Stimulated activated naive B cell treated with anti-CD40 and anti-IgM and Interleukin-4, amounts not matched to agents 10 μg/mL and 1 μg/mL and 100 μg/mL, for 72 hours (primary cell): ENCODE measurements around the gene CAD.
"Not testable (repeated sequence)": the region's sequence is repeated elsewhere in the genome, so short reads cannot be mapped to it uniquely, and the experiment has no call there.

Source experiments
- ATAC-seq, 2 donors: fragments of 150-1000 bp; cut with Tn5 transposase; replicated peaks; 2 replicates each; pipeline ENCODE4 v1.10.0; 2021; ENCODE audit warnings: moderate library complexity in 1 of 2
- DNase-seq: peaks from one replicate; pipeline ENCODE4 v3.0.0; 2021
- H3K27ac Mint-ChIP-seq: one replicate; pipeline ENCODE4 v1.8.0; 2022; ENCODE audit warnings: mild to moderate bottlenecking, mixed read lengths
- H3K27me3 Mint-ChIP-seq, 2 donors: one replicate each; pipeline ENCODE4 v1.8.0; 2022; ENCODE audit warnings: mixed read lengths in 2 of 2
- H3K36me3 Mint-ChIP-seq, 2 donors: one replicate each; pipeline ENCODE4 v1.8.0; 2022; ENCODE audit warnings: mixed read lengths in 2 of 2, mild to moderate bottlenecking in 1 of 2
- H3K4me1 Mint-ChIP-seq, 2 donors: one replicate each; pipeline ENCODE4 v1.8.0; 2022; ENCODE audit warnings: mixed read lengths in 2 of 2, mild to moderate bottlenecking in 1 of 2
- H3K4me3 Mint-ChIP-seq, 2 donors: one replicate each; pipeline ENCODE4 v1.8.0; 2022; ENCODE audit warnings: mild to moderate bottlenecking in 2 of 2, mixed read lengths in 2 of 2, moderate library complexity in 1 of 2
- H3K9me3 Mint-ChIP-seq, 2 donors: one replicate each; pipeline ENCODE4 v1.8.0; 2022; ENCODE audit warnings: mixed read lengths in 2 of 2, mild to moderate bottlenecking in 1 of 2

The CAD gene

DNA sequence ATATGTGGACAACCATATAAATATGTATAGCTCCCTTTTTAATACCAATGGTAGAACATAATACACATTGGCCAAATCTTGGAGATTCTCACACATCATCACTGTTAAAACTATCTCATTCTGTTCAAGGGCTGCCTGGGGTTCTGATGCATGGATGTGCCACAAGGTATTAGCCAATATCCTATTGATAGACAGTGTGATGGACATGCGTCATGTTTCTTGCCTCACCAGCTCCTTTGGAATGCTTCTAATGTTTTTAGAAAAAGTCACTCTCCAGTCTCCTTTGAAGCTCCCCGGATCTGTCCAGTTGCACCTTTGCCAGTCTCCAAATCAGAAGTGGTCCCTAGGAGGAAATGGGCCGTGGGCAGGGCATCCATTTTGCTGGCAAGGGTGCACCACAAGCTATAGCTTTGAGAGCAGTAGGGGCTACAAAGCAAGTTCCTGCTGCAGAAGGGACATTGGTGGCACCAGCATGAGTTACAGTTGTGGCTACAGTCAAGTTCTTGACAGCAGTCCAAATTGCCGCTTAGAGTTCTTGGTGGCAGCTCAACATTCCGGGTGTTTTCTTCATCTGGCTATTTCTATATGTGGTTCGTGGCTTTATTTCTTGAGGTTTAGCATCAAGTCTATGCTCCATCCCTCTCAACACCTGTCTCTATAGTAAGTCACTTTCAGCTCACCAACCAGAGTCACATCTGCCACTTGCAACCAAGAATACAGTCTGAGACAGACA lies 30.4 kb upstream of the CAD start:
- ATAC-seq (no peak), DNase-seq (no peak)
- Mint-ChIP-seq H3K4me1 (no peaks in the 10 kb centered on the region), H3K36me3 (no peaks in the 10 kb centered on the region), H3K9me3 (no peaks in the 10 kb centered on the region), H3K27ac (no peak overlapping the region), H3K27me3 (peaks cover 5 to 25% of the 10 kb centered on the region in 2 donors), H3K4me3 (no peak overlapping the region)

DNA sequence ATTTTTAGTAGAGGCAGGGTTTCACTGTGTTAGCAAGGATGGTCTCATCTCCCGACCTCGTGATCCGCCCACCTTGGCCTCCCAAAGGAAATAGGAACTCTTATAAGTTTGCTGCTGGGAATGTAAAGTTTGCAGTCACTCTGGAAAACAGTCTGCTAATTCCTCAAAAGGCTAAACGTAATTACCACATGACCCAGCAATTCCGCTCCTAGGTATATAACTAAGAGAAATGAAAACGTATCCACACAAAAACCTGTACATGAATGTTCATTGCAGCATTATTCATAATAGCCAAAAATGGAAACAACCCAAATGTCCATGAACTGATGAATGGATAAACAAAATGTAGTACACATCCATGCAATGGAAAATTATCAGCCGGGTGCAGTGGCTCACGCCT lies 27.2 kb upstream of the CAD start:
- no peak overlapping the region for H3K27ac Mint-ChIP-seq
- H3K36me3 Mint-ChIP-seq = no peaks in the 10 kb centered on the region
- no peak for ATAC-seq
- no peaks in the 10 kb centered on the region for H3K9me3 Mint-ChIP-seq
- no peaks in the 10 kb centered on the region for H3K4me1 Mint-ChIP-seq
- H3K4me3 Mint-ChIP-seq = no peak overlapping the region
- H3K27me3 Mint-ChIP-seq = peaks cover 0 to 10% of the 10 kb centered on the region in 2 donors
- DNase-seq = no peak

DNA sequence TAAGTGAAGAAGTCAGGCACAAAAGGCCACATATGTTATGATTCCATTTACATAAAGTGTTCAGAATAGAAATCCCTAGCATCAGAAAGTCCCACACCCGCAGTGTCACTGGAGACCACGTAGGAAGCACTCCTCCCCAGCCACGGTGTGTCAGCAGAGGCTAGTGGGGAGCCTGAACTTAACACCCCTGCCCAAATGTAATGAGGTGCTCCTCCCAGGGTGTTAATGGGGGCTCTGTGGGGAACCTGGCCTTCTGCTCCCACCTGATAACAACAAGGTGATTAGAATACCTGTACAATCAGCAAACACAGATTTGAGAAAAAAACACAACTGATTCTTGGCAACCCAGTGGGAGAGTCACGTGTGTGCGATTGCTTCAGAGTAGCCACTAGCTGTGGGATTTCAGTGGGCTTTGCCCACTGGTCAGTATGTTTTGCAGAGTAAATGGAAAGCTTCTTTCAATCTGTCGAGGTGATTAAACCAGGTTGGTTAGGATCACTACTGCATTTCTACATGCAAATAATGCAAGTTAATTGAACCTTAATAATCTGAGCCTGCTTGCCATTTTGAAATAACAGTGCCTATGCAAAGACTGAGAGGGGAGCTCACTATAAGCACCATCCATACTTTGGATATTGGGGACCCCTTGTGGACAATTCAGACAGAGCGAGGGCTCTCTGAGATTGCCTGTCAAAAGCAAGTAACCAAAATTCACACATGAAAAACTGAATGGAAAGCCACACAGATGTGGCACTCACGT lies 25.9 kb upstream of the CAD start:
- no peaks in the 10 kb centered on the region for H3K36me3 Mint-ChIP-seq
- ATAC-seq (peak; percentile 85 to 88), DNase-seq (peak; percentile 31)
- no peaks in the 10 kb centered on the region for H3K9me3 Mint-ChIP-seq
- no peak overlapping the region for H3K4me3 Mint-ChIP-seq
- no peaks in the 10 kb centered on the region for H3K4me1 Mint-ChIP-seq
- no peak overlapping the region for H3K27ac Mint-ChIP-seq
- peaks cover 0 to 11% of the 10 kb centered on the region in 2 donors for H3K27me3 Mint-ChIP-seq

DNA sequence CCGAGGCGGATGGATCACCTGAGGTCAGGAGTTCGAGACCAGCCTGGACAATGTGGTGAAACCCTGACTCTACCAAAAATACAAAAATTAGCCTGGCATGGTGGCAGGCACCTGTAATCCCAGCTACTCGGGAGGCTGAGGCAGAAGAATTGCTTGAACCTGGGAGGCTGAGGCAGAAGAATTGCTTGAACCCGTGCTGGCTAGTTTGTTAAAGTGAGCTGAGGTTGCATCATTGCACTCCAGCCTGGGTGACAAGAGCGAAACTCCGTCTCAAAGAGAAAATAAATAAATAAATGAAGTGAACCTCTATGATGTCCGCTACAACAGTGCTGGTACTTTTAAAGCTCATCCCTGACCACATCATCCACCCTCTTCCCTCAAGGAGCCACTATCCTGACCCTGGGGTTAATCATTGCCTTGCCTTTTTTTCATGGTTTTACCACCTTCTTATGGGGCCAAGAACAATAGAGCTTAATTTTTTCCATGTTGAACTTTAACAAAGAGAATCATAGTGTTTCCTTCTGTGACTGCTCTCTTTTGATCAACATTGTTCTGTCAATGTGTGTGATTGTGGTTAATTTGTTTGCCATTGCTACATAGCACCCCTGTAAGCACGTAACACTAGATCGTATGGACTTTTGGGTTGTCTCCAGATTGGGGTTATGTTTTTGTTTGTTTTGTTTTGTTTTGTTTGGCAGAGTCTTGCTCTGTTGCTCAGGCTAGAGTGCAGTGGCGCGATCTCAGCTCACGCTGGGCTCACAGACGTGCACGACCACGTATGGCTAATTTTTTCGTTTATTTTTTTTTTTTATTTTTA lies 22.4 kb upstream of the CAD start:
- H3K9me3 Mint-ChIP-seq = no peaks in the 10 kb centered on the region

DNA sequence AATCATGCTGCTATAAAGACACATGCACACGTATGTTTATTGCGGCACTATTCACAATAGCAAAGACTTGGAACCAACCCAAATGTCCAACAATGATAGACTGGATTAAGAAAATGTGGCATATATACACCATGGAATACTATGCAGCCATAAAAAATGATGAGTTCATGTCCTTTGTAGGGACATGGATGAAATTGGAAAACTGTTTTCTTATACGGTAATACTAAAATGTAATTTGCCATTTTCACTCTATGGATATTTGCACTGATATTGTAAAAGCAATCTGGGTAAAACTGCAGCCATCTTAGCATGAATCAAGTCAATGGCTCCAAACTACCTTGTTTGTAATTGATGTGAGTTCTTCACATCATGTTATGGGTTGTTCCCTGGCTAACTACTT lies 21.4 kb upstream of the CAD start:
- H3K27ac Mint-ChIP-seq, DNase-seq, H3K9me3 Mint-ChIP-seq, ATAC-seq, H3K4me1 Mint-ChIP-seq, H3K27me3 Mint-ChIP-seq, H3K4me3 Mint-ChIP-seq: not testable (repeated sequence)
- peaks cover 12 to 19% of the 10 kb centered on the region in 2 donors for H3K36me3 Mint-ChIP-seq

More for the DNA sequence above, 22.4 kb upstream of the CAD start:
- H3K36me3 Mint-ChIP-seq = peaks cover 8 to 14% of the 10 kb centered on the region in 2 donors
- peaks cover 0 to 5% of the 10 kb centered on the region in 2 donors for H3K27me3 Mint-ChIP-seq
- DNase-seq = no peak
- H3K27ac Mint-ChIP-seq = no peak overlapping the region
- no peaks in the 10 kb centered on the region for H3K4me1 Mint-ChIP-seq
- ATAC-seq = no peak
- H3K4me3 Mint-ChIP-seq = no peak overlapping the region

DNA sequence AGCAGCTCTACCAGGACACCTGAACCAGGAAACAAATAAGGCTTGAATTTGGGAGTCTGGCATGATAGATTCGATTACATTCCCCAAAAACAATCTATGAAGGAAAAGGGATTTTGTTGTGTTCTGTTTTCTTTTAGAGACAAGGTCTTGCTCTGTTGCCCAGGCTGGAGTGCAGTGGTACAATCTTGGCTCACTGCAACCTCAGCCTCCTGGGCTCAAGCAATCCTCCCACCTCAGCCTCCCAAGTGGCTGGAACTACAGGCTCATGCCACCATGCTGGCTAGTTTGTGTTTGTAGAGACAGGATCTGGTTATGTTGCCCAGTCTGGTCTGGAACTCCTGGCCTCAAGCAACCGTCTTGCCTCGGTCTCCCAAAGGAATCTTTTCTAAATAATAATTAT lies 19.1 kb upstream of the CAD start:
- H3K36me3 Mint-ChIP-seq = peaks cover 16 to 38% of the 10 kb centered on the region in 2 donors
- not testable (repeated sequence) for H3K27ac Mint-ChIP-seq, DNase-seq, ATAC-seq, H3K27me3 Mint-ChIP-seq, H3K4me1 Mint-ChIP-seq, H3K9me3 Mint-ChIP-seq, H3K4me3 Mint-ChIP-seq

DNA sequence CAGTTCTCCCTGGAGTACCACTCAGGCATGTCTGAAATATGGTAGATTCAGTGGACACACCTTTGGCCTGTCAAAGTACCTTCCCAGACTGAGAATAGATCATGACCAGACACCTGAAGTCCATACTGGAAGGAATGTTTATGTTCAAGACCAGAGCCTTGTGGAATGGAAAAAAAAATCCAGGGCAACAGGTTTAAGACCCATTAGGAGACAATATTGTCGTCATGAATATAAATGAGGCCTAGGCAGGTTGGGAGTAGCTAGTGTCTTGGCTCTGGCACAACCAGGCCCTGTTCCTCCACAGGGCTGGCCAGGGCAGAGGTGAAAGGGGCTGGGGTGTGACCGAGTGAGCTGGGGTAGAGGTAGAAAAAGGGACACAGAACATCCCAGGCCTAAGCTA lies 18.5 kb upstream of the CAD start:
- ATAC-seq (no peak), DNase-seq (no peak)
- peaks cover 0 to 1% of the 10 kb centered on the region in 2 donors for H3K4me1 Mint-ChIP-seq
- peaks cover 0 to 5% of the 10 kb centered on the region in 2 donors for H3K27me3 Mint-ChIP-seq
- H3K36me3 Mint-ChIP-seq = peaks cover 18 to 44% of the 10 kb centered on the region in 2 donors
- H3K9me3 Mint-ChIP-seq = no peaks in the 10 kb centered on the region
- no peak overlapping the region for H3K27ac Mint-ChIP-seq
- no peak overlapping the region for H3K4me3 Mint-ChIP-seq

DNA sequence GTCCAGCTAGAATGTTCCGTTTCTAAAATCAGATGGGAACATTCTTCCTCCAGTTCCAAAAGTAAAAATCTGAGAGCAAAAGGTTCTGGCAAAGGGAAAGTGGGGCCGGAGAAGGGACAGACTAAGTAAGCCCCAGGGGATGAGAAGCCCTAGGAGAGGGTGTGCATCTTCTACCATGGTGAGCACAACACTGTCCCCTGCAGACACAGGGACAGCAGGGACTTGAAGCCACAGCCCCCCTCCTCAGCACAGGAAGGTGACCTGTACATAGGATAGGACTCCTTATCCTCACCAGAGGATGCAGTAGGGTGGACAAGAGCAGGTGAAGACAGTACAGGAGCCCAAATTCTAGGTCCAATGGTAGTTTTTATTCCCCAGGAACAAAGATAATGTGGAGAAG lies 17.9 kb upstream of the CAD start:
- Mint-ChIP-seq H3K4me1 (peaks cover 0 to 1% of the 10 kb centered on the region in 2 donors), H3K27me3 (peaks cover 0 to 5% of the 10 kb centered on the region in 2 donors), H3K4me3 (no peak overlapping the region), H3K36me3 (peaks cover 19 to 50% of the 10 kb centered on the region in 2 donors), H3K27ac (no peak overlapping the region), H3K9me3 (no peaks in the 10 kb centered on the region)
- ATAC-seq (no peak), DNase-seq (no peak)

DNA sequence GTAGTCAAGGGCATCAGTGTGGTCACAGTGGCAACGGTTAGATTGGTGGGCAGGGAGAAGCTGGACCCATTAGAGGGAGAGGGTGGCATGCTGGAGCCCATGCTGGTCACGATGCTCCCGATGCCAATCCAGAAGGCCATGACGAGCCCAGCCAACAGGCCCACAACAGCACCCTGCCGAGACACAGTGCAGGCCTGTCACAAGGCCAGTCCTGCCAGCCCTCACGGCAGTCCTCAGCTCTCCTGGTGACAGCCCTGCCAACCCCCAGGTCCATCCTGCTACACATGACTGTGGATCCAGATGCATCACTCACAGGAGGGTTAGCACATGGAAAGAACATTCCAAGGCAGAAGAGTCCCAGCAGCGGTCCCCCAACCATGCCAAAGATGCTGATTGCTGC lies 15.5 kb upstream of the CAD start:
- Mint-ChIP-seq H3K27ac (no peak overlapping the region), H3K4me3 (no peak overlapping the region), H3K4me1 (peaks cover 1 to 2% of the 10 kb centered on the region in 2 donors), H3K27me3 (no peaks in the 10 kb centered on the region), H3K36me3 (peaks cover 39 to 73% of the 10 kb centered on the region in 2 donors), H3K9me3 (no peaks in the 10 kb centered on the region)
- ATAC-seq (no peak), DNase-seq (no peak)

DNA sequence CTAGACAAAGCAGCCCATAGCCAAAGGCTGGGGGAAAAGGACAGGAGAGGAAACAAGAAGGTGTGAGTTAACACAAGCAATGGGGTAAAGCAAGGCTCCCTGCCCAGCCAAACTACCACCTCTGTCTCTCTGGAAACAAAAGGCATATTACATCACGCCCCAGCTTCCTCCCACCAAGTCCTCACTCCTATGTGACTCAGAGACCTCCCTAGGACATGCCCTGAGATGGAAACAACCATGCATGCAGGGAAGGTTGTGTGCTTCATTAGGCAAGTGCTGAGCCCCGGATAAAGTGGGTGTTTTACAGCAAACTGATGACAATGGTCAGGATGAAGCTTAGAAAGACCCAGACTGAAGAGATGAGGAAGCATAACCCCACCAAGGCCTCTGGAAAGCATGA lies 14.3 kb upstream of the CAD start:
- Mint-ChIP-seq H3K36me3 (peaks cover 48 to 84% of the 10 kb centered on the region in 2 donors), H3K27me3 (no peaks in the 10 kb centered on the region), H3K27ac (peak overlapping the region; percentile 26), H3K4me1 (peaks cover 10 to 11% of the 10 kb centered on the region in 2 donors), H3K9me3 (no peaks in the 10 kb centered on the region), H3K4me3 (no peak overlapping the region)
- ATAC-seq (no peak), DNase-seq (no peak)

DNA sequence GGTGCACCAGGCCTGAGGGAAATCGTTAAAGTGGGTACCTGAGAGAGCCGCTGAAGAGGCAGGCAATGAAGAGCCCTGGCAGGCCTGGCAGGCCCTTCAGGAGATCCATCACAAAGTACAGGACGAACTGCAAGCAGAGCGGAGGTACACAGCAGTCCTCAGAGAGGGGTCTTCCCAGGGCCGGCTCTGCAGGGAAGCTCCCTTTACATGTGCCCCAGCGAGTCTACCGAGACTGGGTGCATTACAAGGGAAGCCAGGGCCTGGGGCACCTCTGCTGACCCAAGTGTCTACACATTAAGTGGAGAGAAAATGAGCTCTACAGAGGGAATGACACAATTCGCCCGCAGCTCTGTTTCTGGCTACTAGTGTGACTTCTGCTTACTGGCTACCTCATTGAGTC lies 13.4 kb upstream of the CAD start:
- no peaks in the 10 kb centered on the region for H3K27me3 Mint-ChIP-seq
- no peak overlapping the region for H3K27ac Mint-ChIP-seq
- H3K4me1 Mint-ChIP-seq = peaks cover 11 to 18% of the 10 kb centered on the region in 2 donors
- H3K4me3 Mint-ChIP-seq = no peak overlapping the region
- ATAC-seq = no peak
- H3K9me3 Mint-ChIP-seq = no peaks in the 10 kb centered on the region
- peaks cover 56 to 88% of the 10 kb centered on the region in 2 donors for H3K36me3 Mint-ChIP-seq
- no peak for DNase-seq

DNA sequence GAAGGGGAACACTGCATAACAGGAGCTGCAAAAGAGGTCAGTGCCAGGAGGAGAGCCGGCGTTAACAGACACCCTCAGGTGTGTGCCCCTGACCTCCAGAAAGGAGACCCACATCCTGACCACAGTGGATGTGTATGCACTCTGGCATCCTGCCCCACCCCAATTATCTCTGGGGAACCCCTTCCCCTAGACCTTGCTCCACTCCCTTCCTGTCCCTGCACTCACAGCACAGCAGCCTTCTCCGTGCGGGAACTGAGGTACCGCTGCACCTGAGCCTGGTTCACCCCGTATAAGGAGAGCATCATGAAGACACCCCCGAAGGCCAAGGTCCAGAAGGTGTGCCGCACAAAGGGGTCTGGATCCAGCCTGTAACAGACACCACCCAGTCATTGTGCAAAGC lies 12.6 kb upstream of the CAD start:
- DNase-seq (no peak), ATAC-seq (no peak)
- peak overlapping the region; percentile 42 for H3K27ac Mint-ChIP-seq
- peaks cover 52 to 86% of the 10 kb centered on the region in 2 donors for H3K36me3 Mint-ChIP-seq
- peaks cover 14 to 22% of the 10 kb centered on the region in 2 donors for H3K4me1 Mint-ChIP-seq
- H3K4me3 Mint-ChIP-seq = no peak overlapping the region
- H3K27me3 Mint-ChIP-seq = no peaks in the 10 kb centered on the region
- H3K9me3 Mint-ChIP-seq = no peaks in the 10 kb centered on the region

DNA sequence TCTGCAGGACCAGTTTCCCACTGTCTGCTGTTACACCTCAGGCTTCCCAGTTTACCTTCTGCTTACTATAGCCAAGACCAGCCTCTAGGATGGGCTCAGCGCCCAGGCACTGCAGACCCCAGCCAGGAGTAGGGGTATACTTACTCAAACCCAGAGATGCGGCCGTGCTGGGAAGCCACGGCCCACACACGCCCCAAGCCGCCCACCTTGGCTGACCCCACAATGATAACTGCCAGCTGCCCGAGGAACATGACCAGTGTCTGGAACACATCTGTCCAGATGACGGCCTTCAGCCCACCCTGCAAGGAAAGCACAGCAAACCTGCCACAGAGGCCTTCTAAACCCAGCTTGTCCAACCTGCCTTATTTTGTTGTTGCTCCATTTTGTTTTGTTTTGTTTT lies 12.0 kb upstream of the CAD start:
- ATAC-seq = no peak
- no peaks in the 10 kb centered on the region for H3K9me3 Mint-ChIP-seq
- H3K27me3 Mint-ChIP-seq = no peaks in the 10 kb centered on the region
- H3K4me3 Mint-ChIP-seq = no peak overlapping the region
- no peak for DNase-seq
- H3K4me1 Mint-ChIP-seq = peaks cover 18 to 29% of the 10 kb centered on the region in 2 donors
- H3K36me3 Mint-ChIP-seq = peaks cover 52 to 86% of the 10 kb centered on the region in 2 donors
- H3K27ac Mint-ChIP-seq = peak overlapping the region; percentile 38

DNA sequence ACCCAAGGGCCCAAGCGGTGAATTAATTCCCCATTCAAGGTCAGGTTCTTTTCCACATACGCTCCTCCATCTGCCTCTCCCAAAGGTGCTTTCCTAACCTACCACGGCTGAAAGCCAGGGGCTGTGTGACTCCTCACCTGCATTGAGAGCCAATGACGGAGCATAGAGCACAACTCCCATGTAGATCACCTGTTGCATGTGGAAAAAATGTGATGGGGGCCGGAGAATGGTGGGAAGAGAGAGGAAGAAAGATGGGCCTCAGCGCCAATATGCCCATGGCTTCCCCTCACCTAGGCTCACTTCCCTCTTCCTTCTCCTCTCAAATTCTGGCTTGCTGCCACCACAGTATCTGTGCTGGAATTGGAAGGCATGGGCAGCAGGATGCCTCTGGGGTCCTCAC lies 10.8 kb upstream of the CAD start:
- Mint-ChIP-seq H3K4me3 (no peak overlapping the region), H3K4me1 (peaks cover 18 to 30% of the 10 kb centered on the region in 2 donors), H3K27me3 (no peaks in the 10 kb centered on the region), H3K27ac (no peak overlapping the region), H3K9me3 (no peaks in the 10 kb centered on the region), H3K36me3 (peaks cover 48 to 80% of the 10 kb centered on the region in 2 donors)
- no peak for DNase-seq
- ATAC-seq = no peak
